Medulla oblongata (tissue), 1 donor: ENCODE results near the gene HDGFL1.

Experiments used
- DNase-seq: peaks from one replicate; pipeline ENCODE4 v3.0.0-alpha.2; 2015; ENCODE audit errors: extremely low spot score

HDGFL1 gene

GRCh38 chr6:22590423-22590822, 21.1 kb downstream of the HDGFL1 start:
- no peak for DNase-seq

- DNase-seq = no peak
Observed at GRCh38 chr6:22593895-22594294, 24.5 kb downstream of the HDGFL1 start.

- DNase-seq = no peak
Observed at GRCh38 chr6:22596011-22596410, 26.6 kb downstream of the HDGFL1 start.

- DNase-seq = no peak
Observed at GRCh38 chr6:22598339-22598738, 29.0 kb downstream of the HDGFL1 start.

GRCh38 chr6:22600059-22600458, 30.7 kb downstream of the HDGFL1 start:
- DNase-seq = no peak

GRCh38 chr6:22601984-22602383, 32.6 kb downstream of the HDGFL1 start:
- DNase-seq = no peak

GRCh38 chr6:22605736-22606135, 36.4 kb downstream of the HDGFL1 start:
- DNase-seq = no peak

- no peak for DNase-seq
Observed at GRCh38 chr6:22610127-22610526, 40.8 kb downstream of the HDGFL1 start.

GRCh38 chr6:22612236-22612635, 42.9 kb downstream of the HDGFL1 start:
- DNase-seq = no peak

- DNase-seq = no peak
Observed at GRCh38 chr6:22613051-22613450, 43.7 kb downstream of the HDGFL1 start.

GRCh38 chr6:22613695-22614094, 44.3 kb downstream of the HDGFL1 start:
- DNase-seq = no peak

GRCh38 chr6:22614547-22614946, 45.2 kb downstream of the HDGFL1 start:
- no peak for DNase-seq

GRCh38 chr6:22621028-22621427, 51.7 kb downstream of the HDGFL1 start:
- no peak for DNase-seq
